Activated CD8-positive, alpha-beta T cell treated with anti-CD3 and anti-CD28 coated beads for 36 hours (primary cell): ENCODE data around the gene USP5. TPM values are rescaled to one million over a fixed set of nuclear protein-coding genes. Genes with fewer than 3 reads are reported as not detected.

ENCODE experiments used
- ATAC-seq: fragments of 200-7000 bp; cut with Tn5 transposase; one replicate; pipeline ENCODE4 v1.10.0; 2021; ENCODE audit warnings: mild to moderate bottlenecking, moderate library complexity
- CTCF ChIA-PET: fragments of 350-600 bp; sonication (Branson Sonifier 250); formaldehyde crosslinking; loops from one replicate; lab custom pipeline; 2021; ENCODE audit warnings: antibody characterized with exemption; lab: Charles Lee
- POLR2A ChIA-PET: fragments of 350-600 bp; sonication (Branson Sonifier 250); formaldehyde crosslinking; loops from one replicate; lab custom pipeline; 2021; ENCODE audit warnings: antibody characterized with exemption; lab: Charles Lee
- DNase-seq: peaks from one replicate; pipeline ENCODE4 v3.0.0-alpha.2; 2020
- H3K27ac Mint-ChIP-seq: one replicate; pipeline ENCODE4 v1.8.0; 2021; ENCODE audit warnings: mild to moderate bottlenecking, mixed read lengths
- H3K27me3 Mint-ChIP-seq: one replicate; pipeline ENCODE4 v1.8.0; 2021; ENCODE audit warnings: mixed read lengths
- H3K36me3 Mint-ChIP-seq: one replicate; pipeline ENCODE4 v1.8.0; 2021; ENCODE audit warnings: low read depth, mixed read lengths
- H3K4me1 Mint-ChIP-seq: one replicate; pipeline ENCODE4 v1.8.0; 2021; ENCODE audit warnings: low read depth, mixed read lengths
- H3K4me3 Mint-ChIP-seq: one replicate; pipeline ENCODE4 v1.8.0; 2021; ENCODE audit warnings: mild to moderate bottlenecking, moderate library complexity, mixed read lengths
- H3K9me3 Mint-ChIP-seq: one replicate; pipeline ENCODE4 v1.8.0; 2021; ENCODE audit warnings: mixed read lengths
- intact Hi-C: fragments of 100-400 bp; cut with micrococcal nuclease; formaldehyde crosslinking; loops from one replicate; pipeline ENCODE4 v1.10.0; 2022
- total RNA-seq, 2 experiments: library from RNA; stranded (reverse); gene quantifications; one replicate each; pipeline ENCODE4 v1.2.3, GENCODE V29; 2021
- TF ChIP-seq, protein P1 (sequence below): fragments of 200-600 bp; IDR thresholded peaks from one replicate; pipeline ENCODE4 v1.8.0; 2022; ENCODE audit warnings: antibody characterized with exemption, mild to moderate bottlenecking

The USP5 gene
- total RNA-seq, 2 experiments from 2014 or later = 109 to 112 TPM

DNA sequence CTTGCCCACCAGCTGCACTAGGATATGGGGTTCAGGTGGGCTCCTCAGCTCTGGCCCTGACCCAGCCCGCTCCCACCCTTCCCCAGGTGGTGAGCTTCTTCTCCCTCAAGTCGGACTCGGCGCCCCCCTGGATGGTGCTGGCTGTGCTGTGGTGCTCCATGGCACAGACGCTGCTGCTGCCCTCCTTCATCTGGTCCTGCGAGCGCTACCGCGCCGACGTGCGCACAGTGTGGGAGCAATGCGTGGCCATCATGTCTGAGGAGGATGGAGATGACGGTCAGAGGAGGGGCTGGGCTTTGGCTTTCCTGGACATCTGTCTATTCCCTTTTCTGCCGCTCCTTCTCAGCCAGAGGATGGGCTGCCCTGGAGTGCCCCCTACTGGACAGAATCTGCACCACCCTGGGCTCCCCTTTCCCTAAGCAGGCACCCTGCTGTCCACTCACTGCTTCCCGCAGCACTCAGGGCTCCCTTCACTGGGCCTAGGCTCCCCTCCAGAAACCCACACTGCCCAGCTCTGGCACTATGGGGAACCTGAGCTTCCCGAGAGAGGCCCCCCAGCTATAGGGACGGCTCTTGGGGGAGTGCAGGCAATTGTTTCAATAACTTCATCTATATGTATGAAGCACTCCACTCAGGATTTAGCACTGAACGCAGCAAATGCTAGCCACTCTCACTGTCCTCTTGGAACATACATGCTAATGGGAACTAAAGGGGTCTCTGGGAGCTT, 26.4 kb upstream of the USP5 start:
- ChIA-PET CTCF (interaction anchor here (0.6 to 17.9 kb wide), 45 partner anchors 9 to 230 kb away, joined by 3 to 341 read pairs (median 4); partner anchors contain the start of genes CD4, CDCA3, COPS7A and GNB3), POLR2A (interaction anchor here (0.6 to 3.1 kb wide), 8 partner anchors 33 to 136 kb away, joined by 3 to 9 read pairs (median 3); partner anchors contain the start of genes COPS7A, MLF2, TPI1 and ZNF384)
- H3K27ac Mint-ChIP-seq = no peak overlapping the region
- no peaks in the 10 kb centered on the region for H3K36me3 Mint-ChIP-seq
- peaks cover 70% of the 10 kb centered on the region for H3K27me3 Mint-ChIP-seq
- peak; percentile 89 for DNase-seq
- peak; percentile 70 for ATAC-seq
- H3K9me3 Mint-ChIP-seq = no peaks in the 10 kb centered on the region
- TF ChIP-seq, protein P1, sequence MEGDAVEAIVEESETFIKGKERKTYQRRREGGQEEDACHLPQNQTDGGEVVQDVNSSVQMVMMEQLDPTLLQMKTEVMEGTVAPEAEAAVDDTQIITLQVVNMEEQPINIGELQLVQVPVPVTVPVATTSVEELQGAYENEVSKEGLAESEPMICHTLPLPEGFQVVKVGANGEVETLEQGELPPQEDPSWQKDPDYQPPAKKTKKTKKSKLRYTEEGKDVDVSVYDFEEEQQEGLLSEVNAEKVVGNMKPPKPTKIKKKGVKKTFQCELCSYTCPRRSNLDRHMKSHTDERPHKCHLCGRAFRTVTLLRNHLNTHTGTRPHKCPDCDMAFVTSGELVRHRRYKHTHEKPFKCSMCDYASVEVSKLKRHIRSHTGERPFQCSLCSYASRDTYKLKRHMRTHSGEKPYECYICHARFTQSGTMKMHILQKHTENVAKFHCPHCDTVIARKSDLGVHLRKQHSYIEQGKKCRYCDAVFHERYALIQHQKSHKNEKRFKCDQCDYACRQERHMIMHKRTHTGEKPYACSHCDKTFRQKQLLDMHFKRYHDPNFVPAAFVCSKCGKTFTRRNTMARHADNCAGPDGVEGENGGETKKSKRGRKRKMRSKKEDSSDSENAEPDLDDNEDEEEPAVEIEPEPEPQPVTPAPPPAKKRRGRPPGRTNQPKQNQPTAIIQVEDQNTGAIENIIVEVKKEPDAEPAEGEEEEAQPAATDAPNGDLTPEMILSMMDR = peak; percentile 93
- H3K4me3 Mint-ChIP-seq = no peak overlapping the region
- intact Hi-C loops = loop anchor here (5.0 kb wide), 2 partner anchors 43 to 73 kb away; partner anchors contain the start of gene MLF2
- peaks cover 30% of the 10 kb centered on the region for H3K4me1 Mint-ChIP-seq

DNA sequence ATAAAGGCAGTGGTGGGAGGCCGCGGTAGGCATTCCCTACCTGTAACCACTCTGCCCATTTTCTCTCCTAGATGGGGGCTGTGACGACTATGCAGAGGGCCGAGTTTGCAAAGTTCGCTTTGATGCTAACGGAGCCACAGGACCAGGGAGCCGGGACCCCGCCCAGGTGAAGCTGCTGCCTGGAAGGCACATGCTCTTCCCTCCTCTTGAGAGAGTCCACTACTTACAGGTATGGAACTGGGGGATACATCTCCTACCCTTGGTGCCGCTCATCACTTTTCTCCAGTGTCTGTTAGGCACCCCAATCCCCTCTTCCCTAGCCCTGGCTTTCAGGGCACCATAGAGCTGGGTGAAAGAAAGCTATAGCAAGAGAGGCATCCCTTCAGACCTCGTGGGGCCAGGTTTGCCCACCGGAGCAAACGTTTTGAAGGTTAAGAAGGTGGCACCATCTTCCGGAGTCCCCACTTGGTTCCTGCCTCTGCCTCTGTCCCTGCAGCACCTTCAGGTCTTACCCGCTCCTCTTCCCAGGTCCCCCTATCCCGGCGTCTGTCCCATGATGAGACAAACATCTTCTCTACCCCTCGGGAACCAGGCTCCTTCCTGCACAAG, 25.7 kb upstream of the USP5 start:
- no peaks in the 10 kb centered on the region for H3K36me3 Mint-ChIP-seq
- ATAC-seq (no peak), DNase-seq (no peak)
- peaks cover 69% of the 10 kb centered on the region for H3K27me3 Mint-ChIP-seq
- ChIA-PET CTCF (interaction anchor here (0.8 to 17.9 kb wide), 24 partner anchors 8 to 231 kb away, joined by 3 to 341 read pairs (median 5); partner anchors contain the start of genes LAG3, MLF2, PTMS and TPI1), POLR2A (interaction anchor here (0.6 to 1.3 kb wide), 3 partner anchors 34 to 96 kb away, joined by 3 to 4 read pairs (median 3); partner anchors contain the start of gene TPI1)
- H3K4me3 Mint-ChIP-seq = no peak overlapping the region
- TF ChIP-seq, protein P1 = no peak
- no peak overlapping the region for H3K27ac Mint-ChIP-seq
- H3K4me1 Mint-ChIP-seq = peaks cover 25% of the 10 kb centered on the region
- no peaks in the 10 kb centered on the region for H3K9me3 Mint-ChIP-seq
- intact Hi-C loops = loop anchor here (5.0 kb wide), 2 partner anchors 44 to 74 kb away; partner anchors contain the start of gene MLF2

DNA sequence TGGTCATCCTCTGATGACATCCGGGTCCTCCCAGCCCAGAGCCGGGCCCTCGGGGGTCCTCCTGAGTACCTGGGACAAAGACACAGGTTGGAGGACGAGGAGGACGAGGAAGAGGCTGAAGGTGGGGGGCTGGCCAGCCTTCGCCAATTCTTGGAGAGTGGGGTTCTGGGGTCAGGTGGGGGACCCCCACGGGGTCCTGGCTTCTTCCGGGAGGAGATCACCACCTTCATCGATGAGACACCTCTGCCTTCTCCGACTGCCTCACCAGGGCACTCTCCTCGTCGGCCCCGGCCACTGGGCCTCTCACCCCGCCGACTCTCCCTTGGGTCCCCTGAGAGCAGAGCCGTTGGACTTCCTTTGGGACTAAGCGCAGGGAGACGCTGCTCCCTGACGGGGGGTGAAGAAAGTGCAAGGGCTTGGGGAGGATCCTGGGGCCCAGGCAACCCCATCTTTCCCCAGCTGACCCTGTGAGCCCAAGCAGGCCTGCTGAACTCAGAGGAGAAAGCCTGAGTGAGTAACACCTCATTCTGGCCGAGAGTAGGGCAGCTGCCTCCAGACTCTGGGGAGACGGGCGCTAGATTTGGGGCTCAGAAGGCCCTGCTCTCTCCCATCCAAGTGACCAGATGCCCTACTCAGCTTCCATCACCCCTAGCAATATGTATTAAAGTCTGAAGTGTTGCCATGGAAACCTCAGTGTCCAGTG, 25.1 kb upstream of the USP5 start:
- TF ChIP-seq, protein P1 = no peak
- Mint-ChIP-seq H3K27ac (no peak overlapping the region), H3K36me3 (no peaks in the 10 kb centered on the region), H3K4me1 (peaks cover 22% of the 10 kb centered on the region), H3K27me3 (peaks cover 67% of the 10 kb centered on the region), H3K4me3 (no peak overlapping the region), H3K9me3 (no peaks in the 10 kb centered on the region)
- ChIA-PET CTCF (interaction anchor here (0.8 to 17.9 kb wide), 17 partner anchors 8 to 92 kb away, joined by 3 to 341 read pairs (median 8); partner anchors contain the start of genes CDCA3, MLF2, PTMS and TPI1), POLR2A (interaction anchor here (0.8 to 2.6 kb wide), 4 partner anchors 40 to 97 kb away, joined by 3 to 16 read pairs (median 3); partner anchors contain the start of genes LAG3, MLF2 and TPI1)
- no peak for DNase-seq
- intact Hi-C loops = loop anchor here (5.0 kb wide), 2 partner anchors 45 to 75 kb away; partner anchors contain the start of gene MLF2
- no peak for ATAC-seq

DNA sequence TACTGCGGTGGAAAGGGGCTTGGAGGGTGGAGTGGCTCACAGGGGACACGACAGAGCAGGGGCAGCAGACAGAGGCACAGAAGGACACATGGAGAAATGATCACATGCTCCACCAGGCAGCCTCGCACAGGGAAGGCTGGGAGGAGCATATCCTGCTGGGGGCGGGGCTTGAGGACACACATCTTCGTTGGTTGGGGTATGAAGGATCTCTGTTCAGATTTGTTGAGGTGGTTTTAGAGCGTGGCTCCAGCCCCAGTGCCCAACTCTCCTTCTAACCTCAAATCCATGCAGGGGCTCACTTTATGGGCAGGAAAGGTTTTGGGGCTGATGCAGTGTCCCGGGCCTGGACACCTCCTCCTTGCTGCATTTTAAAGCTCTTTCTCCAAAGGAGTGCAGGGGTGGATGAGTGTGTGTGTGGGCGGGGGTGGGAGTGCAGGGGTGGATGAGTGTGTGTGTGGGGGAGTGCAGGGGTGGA, 24.5 kb upstream of the USP5 start:
- Mint-ChIP-seq H3K9me3 (no peaks in the 10 kb centered on the region), H3K36me3 (no peaks in the 10 kb centered on the region), H3K27ac (no peak overlapping the region), H3K4me1 (peaks cover 20% of the 10 kb centered on the region), H3K27me3 (peaks cover 61% of the 10 kb centered on the region), H3K4me3 (peak overlapping the region; percentile 34)
- TF ChIP-seq, protein P1 = no peak
- ChIA-PET POLR2A (interaction anchor here (0.9 to 2.6 kb wide), 4 partner anchors 26 to 74 kb away, joined by 3 to 16 read pairs (median 5); partner anchors contain the start of genes LAG3, MLF2 and TPI1), CTCF (interaction anchor here (0.6 to 17.9 kb wide), 7 partner anchors 9 to 209 kb away, joined by 3 to 341 read pairs (median 10); partner anchors contain the start of genes CDCA3, MLF2 and USP5)
- ATAC-seq (peak; percentile 43), DNase-seq (peak; percentile 75)
- intact Hi-C loops = loop anchor here (5.0 kb wide), 2 partner anchors 45 to 75 kb away; partner anchors contain the start of gene MLF2
